OCI-M2 (cell line): ENCODE results near the gene RNF2.
"Not testable (repeated sequence)": the region's sequence is repeated elsewhere in the genome, so short reads cannot be mapped to it uniquely, and the experiment has no call there.

Source experiments
- DNase-seq: peaks from one replicate; lab custom pipeline; 2025; ENCODE audit not compliant: unreplicated experiment; lab: John Stamatoyannopoulos, UW

The RNF2 gene

GRCh38 chr1:185049670-185050069, 4.3 kb downstream of the RNF2 start:
- no peak for DNase-seq

GRCh38 chr1:185050823-185051451, 5.6 kb downstream of the RNF2 start:
- no peak for DNase-seq

DNA sequence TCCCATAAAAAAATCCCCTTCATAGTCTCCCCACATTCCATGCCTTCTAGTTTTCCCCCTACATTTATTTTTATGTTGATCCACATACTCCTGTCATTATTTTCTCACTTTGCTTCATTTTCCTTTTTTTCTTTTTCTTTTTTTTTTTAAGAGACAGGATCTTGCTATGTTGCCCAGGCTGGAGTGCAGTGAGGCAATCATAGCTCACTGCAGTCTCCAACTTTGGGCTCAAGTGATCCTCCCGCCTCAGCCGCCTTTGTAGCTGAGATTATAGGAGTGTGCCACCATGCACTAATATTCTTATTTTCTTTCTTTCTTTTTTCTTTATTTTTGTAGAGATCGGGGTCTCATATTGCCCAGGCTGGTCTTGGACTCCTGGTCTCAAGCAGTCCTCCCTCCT, 7.8 kb downstream of the RNF2 start:
- no peak for DNase-seq

DNA sequence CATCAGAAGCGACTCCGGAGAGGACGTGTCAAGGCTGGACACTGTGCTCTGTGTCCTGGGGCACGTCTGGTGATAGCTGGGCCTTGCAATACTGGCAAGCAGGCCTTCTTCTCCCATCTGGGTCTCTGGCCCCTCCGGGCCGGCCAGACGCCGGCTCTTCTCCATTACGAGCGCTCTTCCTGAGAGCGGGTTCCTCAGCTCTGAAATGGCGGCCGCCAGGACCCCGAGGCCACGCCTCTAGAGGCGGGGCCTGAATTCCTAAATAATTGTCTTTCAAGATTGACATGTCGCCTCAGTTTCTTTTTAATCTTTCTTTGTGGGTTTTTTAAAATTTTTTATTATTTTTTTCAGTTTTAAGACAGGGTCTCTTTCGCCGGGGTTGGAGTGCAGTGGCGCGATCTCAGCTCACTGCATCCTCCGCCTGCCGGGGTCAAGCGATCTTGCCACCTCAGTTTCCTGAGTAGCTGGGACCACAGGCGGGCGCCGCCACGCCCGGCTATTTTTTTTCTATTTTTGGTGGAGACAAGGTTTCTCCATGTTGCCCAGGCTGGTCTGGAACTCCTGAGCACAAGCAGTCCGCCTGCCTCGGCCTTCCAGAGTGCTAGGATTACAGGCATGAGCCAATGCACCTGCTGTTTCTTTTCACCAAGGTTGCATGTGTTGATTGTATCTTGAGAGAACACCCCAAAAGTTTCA, 9.2 kb downstream of the RNF2 start:
- DNase-seq, result no peak

DNA sequence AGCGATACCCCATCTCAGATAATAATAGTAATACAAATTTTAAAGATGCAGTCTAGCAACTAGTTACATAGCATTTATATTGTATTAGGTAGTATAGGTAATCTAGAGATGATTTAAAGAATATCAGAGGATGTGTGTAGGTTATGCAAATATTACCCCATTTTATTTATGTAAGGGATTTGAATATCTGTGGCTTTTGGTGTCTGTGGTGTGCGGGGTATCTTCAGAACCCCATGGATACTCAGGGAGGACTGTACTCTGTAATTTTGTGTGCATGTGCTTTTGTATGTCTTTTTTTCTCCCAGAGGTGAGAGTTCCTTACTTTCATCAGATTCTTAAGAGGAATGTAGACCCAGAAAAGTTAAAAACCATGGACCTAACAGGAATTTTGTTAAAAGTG, 12.8 kb downstream of the RNF2 start:
- no peak for DNase-seq

DNA sequence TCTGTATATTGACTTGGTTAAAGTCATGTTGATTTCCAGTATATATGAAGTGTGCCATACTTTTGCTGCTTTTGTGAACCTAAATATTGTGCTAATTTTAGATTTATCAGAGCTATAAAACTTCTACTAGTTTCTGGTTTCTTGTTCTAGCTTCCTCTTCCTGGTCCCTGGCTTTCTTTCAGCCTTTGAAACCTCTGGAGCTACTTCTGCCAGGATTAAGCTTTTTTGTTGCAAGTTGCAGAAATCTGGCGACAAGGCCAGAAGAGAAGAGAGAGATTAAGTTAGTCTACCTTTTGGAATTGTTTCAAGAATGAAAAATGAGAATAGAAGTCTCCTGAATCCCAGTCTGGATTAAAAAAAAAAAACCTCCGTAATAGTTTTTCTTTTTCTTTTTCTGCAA, 13.5 kb downstream of the RNF2 start:
- DNase-seq, result no peak

DNA sequence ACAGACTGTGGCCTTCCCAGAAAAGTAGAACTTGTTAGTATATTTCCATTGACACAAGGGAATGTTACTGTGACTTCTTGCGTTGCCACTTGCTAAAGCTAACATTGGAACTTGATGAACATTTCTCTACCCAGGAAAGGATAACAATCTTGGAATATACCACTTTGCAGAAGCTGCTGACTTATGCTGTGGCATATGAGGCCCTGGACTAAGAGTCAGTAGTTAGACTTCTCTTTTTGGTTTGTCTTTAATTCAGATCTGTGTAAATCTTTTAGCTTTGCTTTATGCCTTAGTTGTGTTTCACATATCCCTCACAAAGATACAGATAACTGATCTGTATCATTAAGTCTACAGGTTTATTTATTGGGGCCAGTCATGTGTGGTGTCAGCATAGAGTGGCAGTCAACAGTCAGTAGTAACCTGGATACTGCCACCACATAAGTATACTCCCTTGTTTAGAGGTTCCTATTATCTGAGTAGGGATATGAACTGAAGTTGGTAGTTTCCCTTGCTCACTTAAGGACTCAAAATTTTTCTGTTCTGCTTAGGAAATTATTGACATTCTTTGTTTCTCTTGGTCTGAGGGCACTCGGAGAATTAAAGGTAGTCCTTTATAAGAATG, 14.7 kb downstream of the RNF2 start:
- no peak for DNase-seq

- DNase-seq, result no peak
These were observed 17.5 kb downstream of the RNF2 start for GRCh38 chr1:185062710-185063370.

GRCh38 chr1:185063719-185064118, 18.4 kb downstream of the RNF2 start:
- DNase-seq, result no peak

DNA sequence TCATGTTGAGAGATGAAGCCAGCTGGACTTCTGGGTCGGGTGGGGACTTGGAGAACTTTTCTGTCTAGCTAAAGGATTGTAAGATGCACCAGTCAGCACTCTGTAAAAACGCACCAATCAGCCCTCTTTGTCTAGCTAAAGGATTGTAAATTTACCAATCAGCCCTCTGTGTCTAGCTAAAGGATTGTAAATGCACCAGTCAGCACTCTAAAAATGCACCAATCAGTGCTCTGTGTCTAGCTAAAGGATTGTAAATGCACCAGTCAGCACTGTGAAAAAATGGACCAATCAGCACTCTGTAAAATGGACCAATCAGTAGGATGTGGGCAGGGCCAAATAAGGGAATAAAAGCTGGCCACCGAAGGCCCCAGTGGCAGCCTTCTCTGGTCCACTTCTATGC, 19.6 kb downstream of the RNF2 start:
- DNase-seq, result not testable (repeated sequence)

DNA sequence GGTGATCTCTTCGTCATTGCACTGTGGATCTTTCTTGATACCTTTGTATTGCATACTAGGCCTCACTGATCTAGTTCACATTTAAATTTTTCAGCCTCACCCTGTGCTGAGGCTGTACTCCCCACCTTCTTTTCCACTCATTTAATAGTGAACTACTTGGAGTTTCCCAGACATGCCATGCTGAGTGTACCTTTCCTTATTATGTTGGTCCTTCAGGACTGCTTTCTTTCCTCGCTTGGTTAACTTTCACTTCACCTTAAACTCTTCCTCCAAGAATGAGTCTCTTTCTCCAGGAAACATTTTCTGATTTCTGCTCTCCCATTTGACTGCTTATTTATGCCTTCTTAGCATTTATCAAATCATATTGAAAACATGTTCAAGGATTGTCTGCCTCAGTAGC, 20.8 kb downstream of the RNF2 start:
- no peak for DNase-seq

GRCh38 chr1:185068341-185068740, 23.0 kb downstream of the RNF2 start:
- DNase-seq, result no peak

DNA sequence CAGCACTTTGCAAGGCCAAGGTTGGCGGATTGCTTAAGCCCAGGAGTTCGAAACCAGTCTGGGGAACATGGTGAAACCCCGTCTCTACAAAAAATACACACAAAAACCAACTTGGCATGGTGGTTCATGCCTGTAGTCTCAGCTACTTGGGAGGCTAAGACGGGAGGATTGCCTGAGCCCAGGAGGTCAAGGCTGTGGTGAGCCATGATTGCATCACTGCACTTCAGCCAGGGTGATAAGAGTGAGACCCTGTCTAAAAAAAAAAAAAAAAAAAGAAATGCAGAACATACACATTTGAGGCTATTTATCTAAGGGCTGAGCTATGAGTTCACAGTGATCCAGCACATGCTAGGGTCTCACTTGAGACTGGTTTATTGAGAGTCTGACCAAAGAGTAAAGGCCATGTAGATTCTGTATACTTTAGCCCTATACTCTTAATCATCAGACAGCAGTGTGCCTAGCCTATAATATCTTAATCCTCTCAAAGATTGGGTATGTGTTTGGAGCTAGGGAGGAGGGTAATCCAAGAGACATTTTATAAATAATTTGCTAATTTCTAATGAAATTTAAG, 23.9 kb downstream of the RNF2 start:
- no peak for DNase-seq

GRCh38 chr1:185070051-185070450, 24.7 kb downstream of the RNF2 start:
- DNase-seq, result no peak

- no peak for DNase-seq
These were observed 28.4 kb downstream of the RNF2 start for GRCh38 chr1:185073725-185074124.

- DNase-seq, result no peak
These were observed 28.9 kb downstream of the RNF2 start for GRCh38 chr1:185074307-185074706.

- DNase-seq, result no peak
These were observed 30.1 kb downstream of the RNF2 start for GRCh38 chr1:185075476-185075875.

DNA sequence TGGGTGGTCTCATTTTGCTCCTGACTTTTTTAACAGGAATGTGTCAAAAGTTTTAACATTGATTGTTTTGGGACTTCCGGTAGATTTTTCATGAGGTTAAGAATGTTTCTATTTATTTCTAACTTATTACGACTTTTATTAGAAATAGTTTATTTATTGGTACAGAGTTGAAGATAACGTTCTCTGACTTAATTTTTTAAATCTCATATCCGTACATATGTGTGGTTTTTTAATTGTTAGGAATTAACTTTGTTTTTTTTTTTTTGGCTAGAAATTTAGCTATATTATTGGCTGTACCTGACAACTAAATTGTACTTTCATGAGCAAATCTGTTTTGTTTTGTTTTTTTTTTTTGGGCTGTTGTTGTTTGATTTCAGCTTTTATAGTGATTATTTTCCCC, 32.0 kb downstream of the RNF2 start:
- no peak for DNase-seq

DNA sequence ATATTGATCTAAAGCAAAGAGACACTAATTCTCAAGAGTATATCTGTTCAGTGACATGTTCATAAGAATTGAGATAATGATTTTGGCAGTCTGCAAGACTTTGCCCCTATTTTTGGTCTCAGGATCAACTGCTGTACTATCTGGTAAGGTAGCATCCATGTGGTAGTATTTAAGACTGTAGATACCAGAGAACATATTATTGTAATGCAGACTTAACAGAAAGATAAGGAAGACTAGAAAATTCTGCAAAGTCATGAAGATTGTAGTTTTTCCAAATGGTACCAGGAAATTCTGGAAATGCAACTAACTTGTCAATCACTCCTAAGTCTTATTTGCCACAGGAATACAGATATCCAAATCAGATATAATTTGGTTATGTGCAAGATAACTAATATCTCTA, 35.1 kb downstream of the RNF2 start:
- no peak for DNase-seq

- DNase-seq, result no peak
These were observed 38.5 kb downstream of the RNF2 start for GRCh38 chr1:185083818-185084217.

DNA sequence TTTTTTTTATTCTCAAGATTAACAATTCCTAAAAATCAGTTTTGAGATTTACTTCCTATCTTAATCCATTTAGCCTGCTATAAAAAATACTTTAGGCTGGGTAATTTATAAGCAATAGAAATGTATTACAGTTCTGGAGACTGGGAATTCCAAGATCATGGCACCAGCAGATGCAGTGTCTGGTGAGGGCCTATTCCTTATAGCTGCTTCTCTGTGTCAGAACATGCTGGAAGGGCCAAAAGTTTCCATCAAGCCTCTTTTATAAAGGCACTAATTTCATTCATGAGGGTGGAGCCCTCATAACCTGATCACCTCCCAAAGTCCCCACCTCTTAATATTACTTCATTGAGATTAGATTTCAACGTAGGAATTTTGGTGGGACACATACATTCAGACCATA, 41.7 kb downstream of the RNF2 start:
- no peak for DNase-seq

DNA sequence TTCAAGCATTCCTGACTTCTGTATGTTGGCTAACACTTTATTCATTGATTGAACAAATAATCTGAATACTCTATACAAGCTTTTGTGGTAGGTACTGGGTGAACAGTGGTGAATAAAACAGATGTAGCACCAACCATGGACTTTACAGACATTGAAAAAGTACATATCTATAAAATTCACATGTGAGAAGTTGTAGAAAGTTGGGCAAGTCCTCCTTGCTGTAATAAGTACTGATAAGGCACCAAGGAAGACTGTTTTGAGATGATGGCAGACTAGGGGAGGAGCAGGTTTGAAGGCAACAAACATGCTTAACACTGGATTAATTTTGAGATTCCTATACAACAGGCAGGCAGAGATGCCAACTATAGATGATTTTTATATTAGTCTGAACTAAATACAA, 42.4 kb downstream of the RNF2 start:
- DNase-seq, result no peak
